HL-60 (cell line): ENCODE data around the gene TRERF1.

Experiments
- DNase-seq, 2 experiments: peaks; one replicate each; pipeline ENCODE4 v3.0.0-alpha.2; 2010 to 2020; ENCODE audit warnings: low read depth in 1 of 2, low spot score in 1 of 2
- H3K27ac ChIP-seq: fragments of 250-450 bp; sonication (Bioruptor Pico); replicated peaks from 2 replicates; pipeline ENCODE4 v1.5.1; 2020; ENCODE audit warnings: mild to moderate bottlenecking, moderate library complexity
- H3K27me3 ChIP-seq: fragments of 250-450 bp; sonication (Bioruptor Pico); 2 replicates; pipeline ENCODE4 v1.5.1; 2021; ENCODE audit warnings: mild to moderate bottlenecking, moderate library complexity; ENCODE audit not compliant: insufficient read depth, poor library complexity, severe bottlenecking
- H3K4me3 ChIP-seq: replicated peaks from 2 replicates; pipeline ENCODE4 v1.5.1; 2011; ENCODE audit warnings: mild to moderate bottlenecking, control low read depth, low read length; ENCODE audit not compliant: insufficient read depth
- CTCF ChIP-seq: IDR thresholded peaks from one replicate; pipeline ENCODE4 v1.5.1; 2011; ENCODE audit warnings: low read length, control low read depth, inconsistent platforms; ENCODE audit not compliant: insufficient read depth
- GABPA ChIP-seq: IDR thresholded peaks from 2 replicates; pipeline ENCODE4 v1.6.1; 2012; ENCODE audit warnings: low read depth
- POLR2AphosphoS5 ChIP-seq: IDR thresholded peaks from 2 replicates; pipeline ENCODE4 v1.6.1; 2012; ENCODE audit warnings: low read depth
- REST ChIP-seq: IDR thresholded peaks from 2 replicates; pipeline ENCODE4 v1.6.1; 2012; ENCODE audit warnings: low read depth; ENCODE audit not compliant: insufficient replicate concordance
- SPI1 ChIP-seq: IDR thresholded peaks from 2 replicates; pipeline ENCODE4 v1.6.1; 2012; ENCODE audit warnings: low read depth, mild to moderate bottlenecking, borderline replicate concordance

Gene TRERF1

GRCh38 chr6:42352856-42353564, 98.7 kb downstream of the TRERF1 start:
- Histone ChIP-seq H3K4me3 (no peak overlapping the region), H3K27ac (no peak overlapping the region), H3K27me3 (no peaks in the 10 kb centered on the region)
- no peak for DNase-seq
- TF ChIP-seq SPI1 (no peak), GABPA (no peak), POLR2AphosphoS5 (no peak), CTCF (no peak), REST (no peak)

- no peak overlapping the region for H3K27ac ChIP-seq
- no peak for DNase-seq
- no peak overlapping the region for H3K4me3 ChIP-seq
Observed at GRCh38 chr6:42350911-42351310, 100.8 kb downstream of the TRERF1 start.

GRCh38 chr6:42349753-42350511, 101.8 kb downstream of the TRERF1 start:
- DNase-seq = no peak
- TF ChIP-seq REST = no peak
- TF ChIP-seq CTCF = no peak
- no peak for TF ChIP-seq POLR2AphosphoS5
- no peak for TF ChIP-seq GABPA
- TF ChIP-seq SPI1 = no peak
- H3K27ac ChIP-seq = no peak overlapping the region
- H3K27me3 ChIP-seq = no peaks in the 10 kb centered on the region
- H3K4me3 ChIP-seq = no peak overlapping the region

More at GRCh38 chr6:42350911-42351310, 100.8 kb downstream of the TRERF1 start:
- TF ChIP-seq GABPA (no peak), CTCF (no peak)
- no peaks in the 10 kb centered on the region for H3K27me3 ChIP-seq
